ENCODE data around the gene C1orf159. TPM values are rescaled to one million over a fixed set of nuclear protein-coding genes. Genes with fewer than 3 reads are reported as not detected.

The C1orf159 gene
- polyA plus RNA-seq, 1 donor (not counting 4 experiments of a cell fraction or from before 2014, with no cell fraction given) = 6.1 TPM

DNA sequence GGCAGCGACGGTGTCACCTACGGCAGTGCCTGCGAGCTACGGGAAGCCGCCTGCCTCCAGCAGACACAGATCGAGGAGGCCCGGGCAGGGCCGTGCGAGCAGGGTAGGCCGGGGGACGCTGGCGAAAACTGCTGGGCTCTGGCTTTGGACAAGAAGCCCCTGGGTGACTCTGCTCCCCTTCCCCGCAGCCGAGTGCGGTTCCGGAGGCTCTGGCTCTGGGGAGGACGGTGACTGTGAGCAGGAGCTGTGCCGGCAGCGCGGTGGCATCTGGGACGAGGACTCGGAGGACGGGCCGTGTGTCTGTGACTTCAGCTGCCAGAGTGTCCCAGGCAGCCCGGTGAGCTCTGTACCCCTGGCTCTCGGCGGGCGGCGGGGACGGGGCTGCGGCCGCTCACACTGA lies 72.0 kb downstream of the C1orf159 start:
- H3K9me3 ChIP-seq (ENCODE audit: control insufficient read depth, low read depth, low read length) = no peaks in the 10 kb centered on the region
- H3K4me2 ChIP-seq (ENCODE audit: control insufficient read depth, extremely low read depth, insufficient read depth, low read depth, low read length) = no peak overlapping the region
- no peak for DNase-seq (ENCODE audit: low read depth, low spot score)
- no peak overlapping the region for H3K9ac ChIP-seq (ENCODE audit: control insufficient read depth, extremely low read depth, insufficient read depth, low read length)
- peaks cover 35 to 39% of the 10 kb centered on the region in 2 experiments for H3K36me3 ChIP-seq (ENCODE audit: control insufficient read depth in 2 of 2, extremely low read depth in 1 of 2, insufficient read depth in 2 of 2, low read length in 2 of 2)
- peaks cover 10% of the 10 kb centered on the region for H3K4me1 ChIP-seq (ENCODE audit: control insufficient read depth, extremely low read depth, insufficient read depth, low read length)
- no peaks in the 10 kb centered on the region for H3K27me3 ChIP-seq (ENCODE audit: control insufficient read depth, extremely low read depth, insufficient read depth, low read length)
- H3K9me1 ChIP-seq (ENCODE audit: control insufficient read depth, extremely low read depth, insufficient read depth, low read length) = peaks cover 3% of the 10 kb centered on the region
- no peak overlapping the region for H2AFZ ChIP-seq (ENCODE audit: control insufficient read depth, low read length)
- peaks cover 34% of the 10 kb centered on the region for H4K20me1 ChIP-seq (ENCODE audit: control insufficient read depth, extremely low read depth, insufficient read depth, low read length)
- dilution Hi-C loops (cut with MboI; ENCODE audit: extremely low pct_ligation_motif_present, low sequenced_read_pairs) = no loop called here
- H3K4me3 ChIP-seq (ENCODE audit: control insufficient read depth in 2 of 3, extremely low read depth in 1 of 3, insufficient read depth in 2 of 3, low read depth in 1 of 3, low read length in 3 of 3) = no peak overlapping the region
- H3K79me2 ChIP-seq (ENCODE audit: control insufficient read depth, insufficient read depth, low read length) = peaks cover 37% of the 10 kb centered on the region
- no peak overlapping the region for H3K27ac ChIP-seq (ENCODE audit: control insufficient read depth, insufficient read depth, low read length)
- FAIRE-seq = no peak
- no peak for TF ChIP-seq CTCF (optimal IDR thresholded peaks at IDR 0.05 in 1 of 3, IDR thresholded peaks at IDR 0.05 in 1 of 3, conservative IDR thresholded peaks at IDR 0.05 in 1 of 3; ENCODE audit: extremely low read depth in 1 of 3, insufficient read depth in 2 of 3, low read length in 3 of 3)
- no peak for TF ChIP-seq EZH2 (IDR thresholded peaks at IDR 0.05; ENCODE audit: low read length)

DNA sequence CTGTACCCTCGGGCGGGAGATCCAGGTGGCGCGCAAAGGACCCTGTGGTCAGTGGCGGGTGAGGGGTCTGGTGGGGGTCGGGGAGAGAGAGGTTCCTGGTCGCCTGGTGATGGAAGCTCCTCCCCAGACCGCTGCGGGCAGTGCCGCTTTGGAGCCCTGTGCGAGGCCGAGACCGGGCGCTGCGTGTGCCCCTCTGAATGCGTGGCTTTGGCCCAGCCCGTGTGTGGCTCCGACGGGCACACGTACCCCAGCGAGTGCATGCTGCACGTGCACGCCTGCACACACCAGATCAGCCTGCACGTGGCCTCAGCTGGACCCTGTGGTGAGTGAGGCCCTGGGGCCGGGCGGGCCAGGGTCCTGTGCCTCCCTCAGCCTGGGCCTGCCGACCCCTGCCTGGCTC lies 72.5 kb downstream of the C1orf159 start:
- DNase-seq (ENCODE audit: low read depth, low spot score) = no peak
- dilution Hi-C loops (cut with MboI; ENCODE audit: extremely low pct_ligation_motif_present, low sequenced_read_pairs) = no loop called here
- H3K4me3 ChIP-seq (ENCODE audit: control insufficient read depth in 2 of 3, extremely low read depth in 1 of 3, insufficient read depth in 2 of 3, low read depth in 1 of 3, low read length in 3 of 3) = no peak overlapping the region
- no peak for FAIRE-seq
- peaks cover 39% of the 10 kb centered on the region for H4K20me1 ChIP-seq (ENCODE audit: control insufficient read depth, extremely low read depth, insufficient read depth, low read length)
- H3K4me1 ChIP-seq (ENCODE audit: control insufficient read depth, extremely low read depth, insufficient read depth, low read length) = peaks cover 10% of the 10 kb centered on the region
- H3K9me3 ChIP-seq (ENCODE audit: control insufficient read depth, low read depth, low read length) = no peaks in the 10 kb centered on the region
- TF ChIP-seq CTCF (optimal IDR thresholded peaks at IDR 0.05 in 1 of 3, IDR thresholded peaks at IDR 0.05 in 1 of 3, conservative IDR thresholded peaks at IDR 0.05 in 1 of 3; ENCODE audit: extremely low read depth in 1 of 3, insufficient read depth in 2 of 3, low read length in 3 of 3) (no peak), EZH2 (IDR thresholded peaks at IDR 0.05; ENCODE audit: low read length) (no peak)
- no peak overlapping the region for H3K9ac ChIP-seq (ENCODE audit: control insufficient read depth, extremely low read depth, insufficient read depth, low read length)
- H3K27me3 ChIP-seq (ENCODE audit: control insufficient read depth, extremely low read depth, insufficient read depth, low read length) = no peaks in the 10 kb centered on the region
- H3K9me1 ChIP-seq (ENCODE audit: control insufficient read depth, extremely low read depth, insufficient read depth, low read length) = peaks cover 6% of the 10 kb centered on the region
- H3K36me3 ChIP-seq (ENCODE audit: control insufficient read depth in 2 of 2, extremely low read depth in 1 of 2, insufficient read depth in 2 of 2, low read length in 2 of 2) = peaks cover 35 to 44% of the 10 kb centered on the region in 2 experiments
- peaks cover 42% of the 10 kb centered on the region for H3K79me2 ChIP-seq (ENCODE audit: control insufficient read depth, insufficient read depth, low read length)
- H3K4me2 ChIP-seq (ENCODE audit: control insufficient read depth, extremely low read depth, insufficient read depth, low read depth, low read length) = no peak overlapping the region
- H3K27ac ChIP-seq (ENCODE audit: control insufficient read depth, insufficient read depth, low read length) = no peak overlapping the region
- H2AFZ ChIP-seq (ENCODE audit: control insufficient read depth, low read length) = no peak overlapping the region

Measured in keratinocyte (primary cell).